D721Med (cell line): ENCODE results near the gene ATXN1.
A peak's percentile ranks its signal among the peaks of the same experiment; 100 is the strongest.

ENCODE experiments used
- DNase-seq: peaks from one replicate; pipeline ENCODE4 v3.0.0; 2011; ENCODE audit warnings: low spot score; ENCODE audit not compliant: insufficient read length
- FAIRE-seq: peaks from 2 replicates; lab custom pipeline; 2011; peaks lifted over from hg19 to GRCh38; lab: Jason Lieb, UNC
- CTCF ChIP-seq: IDR thresholded peaks from 2 replicates; pipeline ENCODE4 v1.5.1; 2012; ENCODE audit warnings: mild to moderate bottlenecking, control low read depth; ENCODE audit not compliant: insufficient read depth; ENCODE audit errors: missing control alignments

Gene ATXN1

GRCh38 chr6:16766043-16766536 lies 4.8 kb upstream of the ATXN1 start:
- DNase-seq (no peak), FAIRE-seq (no peak)
- TF ChIP-seq CTCF = no peak

- DNase-seq (no peak), FAIRE-seq (no peak)
- no peak for TF ChIP-seq CTCF
Observed at GRCh38 chr6:16765235-16765634, 4.0 kb upstream of the ATXN1 start.

GRCh38 chr6:16764188-16764950 lies 3.1 kb upstream of the ATXN1 start:
- peak; percentile 23 for TF ChIP-seq CTCF
- FAIRE-seq (no peak), DNase-seq (no peak)

- peak; percentile 6 for FAIRE-seq
- peak; percentile 56 for TF ChIP-seq CTCF
- DNase-seq = no peak
Observed at GRCh38 chr6:16762550-16763477, 1.6 kb upstream of the ATXN1 start.

GRCh38 chr6:16762268-16762549 lies 949 bp upstream of the ATXN1 start:
- TF ChIP-seq CTCF = no peak
- FAIRE-seq = no peak
- no peak for DNase-seq

- DNase-seq (no peak), FAIRE-seq (no peak)
- no peak for TF ChIP-seq CTCF
Observed at GRCh38 chr6:16761471-16762267, 409 bp upstream of the ATXN1 start.
